Neuronal stem cell (in vitro differentiated cells): Measurements from ENCODE around the gene CLTRN.
A peak's percentile ranks its signal among the peaks of the same experiment; 100 is the strongest.

Experiments
- DNase-seq: peaks from one replicate; pipeline ENCODE4 v3.0.0-alpha.2; 2013; ENCODE audit warnings: low spot score
- H2AFZ ChIP-seq: one replicate; pipeline ENCODE4 v1.6.1; 2013; ENCODE audit warnings: mild to moderate bottlenecking, low read length, inconsistent platforms
- H2AK5ac ChIP-seq: 2 replicates; pipeline ENCODE4 v1.6.1; 2013; ENCODE audit warnings: low read depth, mild to moderate bottlenecking, inconsistent platforms, low read length, moderate library complexity, mixed read lengths
- H2BK120ac ChIP-seq: 2 replicates; pipeline ENCODE4 v1.6.1; 2013; ENCODE audit warnings: low read depth, mild to moderate bottlenecking, inconsistent platforms, low read length, moderate library complexity, mixed read lengths
- H2BK12ac ChIP-seq: one replicate; pipeline ENCODE4 v1.6.1; 2013; ENCODE audit warnings: low read length, inconsistent platforms
- H2BK15ac ChIP-seq: 2 replicates; pipeline ENCODE4 v1.6.1; 2013; ENCODE audit warnings: mild to moderate bottlenecking, low read length, inconsistent platforms, mixed read lengths
- H2BK5ac ChIP-seq: one replicate; pipeline ENCODE4 v1.6.1; 2013; ENCODE audit warnings: inconsistent platforms, mild to moderate bottlenecking, low read length, moderate library complexity
- H3K14ac ChIP-seq: one replicate; pipeline ENCODE4 v1.6.1; 2013; ENCODE audit warnings: low read length, inconsistent platforms
- H3K18ac ChIP-seq: 2 replicates; pipeline ENCODE4 v1.6.1; 2013; ENCODE audit warnings: low read length, inconsistent platforms
- H3K23ac ChIP-seq: 2 replicates; pipeline ENCODE4 v1.6.1; 2013; ENCODE audit warnings: low read depth, mild to moderate bottlenecking, mixed read lengths, low read length, inconsistent platforms; ENCODE audit not compliant: poor library complexity
- H3K27ac ChIP-seq: replicated peaks from 3 replicates; pipeline ENCODE4 v1.5.1; 2013; ENCODE audit warnings: low read length, inconsistent platforms
- H3K27me3 ChIP-seq, 3 experiments: 2 replicates each; pipeline ENCODE4 v1.6.1; 2013; ENCODE audit warnings: low read length in 3 of 3, mild to moderate bottlenecking in 2 of 3, inconsistent platforms in 1 of 3, low read depth in 1 of 3, mixed read lengths in 1 of 3, moderate library complexity in 1 of 3; ENCODE audit not compliant: control insufficient read depth in 3 of 3, insufficient read depth in 3 of 3
- H3K36me3 ChIP-seq, 2 donors: replicated peaks in 1 of 2; 2 replicates each; pipeline ENCODE4 v1.6.1; 2013; ENCODE audit warnings: low read length in 2 of 2; ENCODE audit not compliant: control insufficient read depth in 2 of 2, insufficient read depth in 2 of 2
- H3K4ac ChIP-seq: 2 replicates; pipeline ENCODE4 v1.6.1; 2013; ENCODE audit warnings: inconsistent platforms, mild to moderate bottlenecking, low read length, moderate library complexity
- H3K4me1 ChIP-seq, 2 donors: 1 replicate in 1 of 2; 2 replicates in 1 of 2; pipeline ENCODE4 v1.6.1; 2013; ENCODE audit warnings: low read length in 2 of 2, low read depth in 1 of 2; ENCODE audit not compliant: control insufficient read depth in 2 of 2, insufficient read depth in 1 of 2
- H3K4me2 ChIP-seq: one replicate; pipeline ENCODE4 v1.6.1; 2013; ENCODE audit warnings: mild to moderate bottlenecking, low read length, inconsistent platforms; ENCODE audit not compliant: insufficient read depth, poor library complexity, severe bottlenecking
- H3K4me3 ChIP-seq, 2 donors: 2 replicates each; pipeline ENCODE4 v1.5.1; 2013; ENCODE audit warnings: low read length in 2 of 2, mild to moderate bottlenecking in 2 of 2, inconsistent platforms in 1 of 2, moderate library complexity in 1 of 2
- H3K79me1 ChIP-seq: one replicate; pipeline ENCODE4 v1.6.1; 2013; ENCODE audit warnings: low read depth, mild to moderate bottlenecking, inconsistent platforms, low read length, moderate library complexity
- H3K9ac ChIP-seq: one replicate; pipeline ENCODE4 v1.6.1; 2013; ENCODE audit warnings: mild to moderate bottlenecking, low read depth, low read length, inconsistent platforms; ENCODE audit not compliant: poor library complexity
- H3K9me3 ChIP-seq, 2 donors: replicated peaks in 1 of 2; 2 replicates each; pipeline versions ENCODE3 to v1.6.1; 2013; ENCODE audit warnings: low read length in 2 of 2, mild to moderate bottlenecking in 2 of 2, inconsistent platforms in 1 of 2, low read depth in 1 of 2, mixed read lengths in 1 of 2, moderate library complexity in 1 of 2; ENCODE audit not compliant: control insufficient read depth in 2 of 2, insufficient read depth in 1 of 2
- H4K8ac ChIP-seq: one replicate; pipeline ENCODE4 v1.6.1; 2013; ENCODE audit warnings: low read depth, mild to moderate bottlenecking, inconsistent platforms, low read length, moderate library complexity
- H4K91ac ChIP-seq: one replicate; pipeline ENCODE4 v1.6.1; 2013; ENCODE audit warnings: low read length, low read depth, mild to moderate bottlenecking, inconsistent platforms; ENCODE audit not compliant: poor library complexity
- WGBS, 2 donors: extraction: QIAGEN DNeasy Blood & Tissue Kit; methylation state at CpG; one replicate each; pipeline ENCODE4 v1.1.7; 2013; ENCODE audit warnings: missing lambda C conversion rate in 2 of 2, mixed read lengths in 1 of 2; ENCODE audit not compliant: insufficient read length in 2 of 2, insufficient replicate concordance in 1 of 2; ENCODE audit errors: extremely low coverage in 2 of 2; 5-methylcytosine and 5-hydroxymethylcytosine counted together

Gene CLTRN

GRCh38 chrX:15676886-15677285 is 12.3 kb upstream of the CLTRN start:
- Histone ChIP-seq H3K4me2 (no peak overlapping the region), H3K4me3 (peak overlapping the region in 1 of 2 donors; percentile 66), H3K4ac (no peak overlapping the region), H3K9ac (no peak overlapping the region), H2BK15ac (no peak overlapping the region), H4K8ac (no peak overlapping the region), H2AFZ (no peak overlapping the region), H2BK120ac (no peak overlapping the region), H3K18ac (no peak overlapping the region), H4K91ac (no peak overlapping the region), H2BK5ac (no peak overlapping the region), H3K14ac (no peak overlapping the region), H3K9me3 (no peaks in the 10 kb centered on the region), H3K36me3 (peaks cover 1 to 28% of the 10 kb centered on the region in 2 donors), H3K23ac (no peak overlapping the region), H2BK12ac (no peak overlapping the region), H3K27ac (no peak overlapping the region), H3K27me3 (no peaks in the 10 kb centered on the region), H3K79me1 (no peaks in the 10 kb centered on the region), H3K4me1 (peaks cover 1 to 3% of the 10 kb centered on the region in 2 donors), H2AK5ac (no peak overlapping the region)
- DNase-seq, result no peak
- no CpG with 5 or more reads among the region's 2 CpGs for WGBS, 2 donors

GRCh38 chrX:15675490-15675921 is 10.9 kb upstream of the CLTRN start:
- WGBS, 2 donors, result no CpG with 5 or more reads among the region's 38 CpGs

GRCh38 chrX:15674841-15675489 is 10.4 kb upstream of the CLTRN start:
- Histone ChIP-seq H3K9me3 (no peaks in the 10 kb centered on the region), H2BK5ac (peak overlapping the region; percentile 93), H3K36me3 (peaks cover 0 to 13% of the 10 kb centered on the region in 2 donors), H3K27ac (peak overlapping the region; percentile 95), H3K14ac (no peak overlapping the region), H3K4me3 (peak overlapping the region; percentile 66 to 92), H2AK5ac (no peak overlapping the region), H4K8ac (peak overlapping the region; percentile 17), H3K79me1 (no peaks in the 10 kb centered on the region), H2BK12ac (no peak overlapping the region), H4K91ac (no peak overlapping the region), H3K4ac (no peak overlapping the region), H3K27me3 (no peaks in the 10 kb centered on the region), H3K4me2 (peak overlapping the region; percentile 34), H3K9ac (peak overlapping the region; percentile 95), H3K4me1 (peaks cover 1 to 3% of the 10 kb centered on the region in 2 donors), H2AFZ (peak overlapping the region; percentile 94), H2BK120ac (no peak overlapping the region), H2BK15ac (no peak overlapping the region), H3K23ac (peak overlapping the region; percentile 55), H3K18ac (peak overlapping the region; percentile 99)
- peak; percentile 80 for DNase-seq
- WGBS, 2 donors, result no CpG with 5 or more reads among the region's 49 CpGs

More at GRCh38 chrX:15675490-15675921, 10.9 kb upstream of the CLTRN start:
- Histone ChIP-seq H3K4me1 (peaks cover 1 to 3% of the 10 kb centered on the region in 2 donors), H3K9me3 (no peaks in the 10 kb centered on the region), H3K4me3 (peak overlapping the region; percentile 66 to 92), H2BK5ac (peak overlapping the region; percentile 93), H3K4me2 (peak overlapping the region; percentile 43), H3K4ac (no peak overlapping the region), H3K14ac (no peak overlapping the region), H2AFZ (peak overlapping the region; percentile 94), H2BK15ac (no peak overlapping the region), H3K27me3 (no peaks in the 10 kb centered on the region), H3K27ac (peak overlapping the region; percentile 95), H3K18ac (peak overlapping the region; percentile 99), H3K23ac (peak overlapping the region; percentile 55), H3K9ac (peak overlapping the region; percentile 95), H3K36me3 (peaks cover 0 to 18% of the 10 kb centered on the region in 2 donors), H2BK120ac (no peak overlapping the region), H2AK5ac (no peak overlapping the region), H4K8ac (peak overlapping the region; percentile 17), H3K79me1 (no peaks in the 10 kb centered on the region), H4K91ac (no peak overlapping the region), H2BK12ac (no peak overlapping the region)
- DNase-seq, result peak; percentile 74

- H3K14ac ChIP-seq, result no peak overlapping the region
- H2AK5ac ChIP-seq, result no peak overlapping the region
- H2AFZ ChIP-seq, result peak overlapping the region; percentile 94
- H3K4ac ChIP-seq, result no peak overlapping the region
- H3K9me3 ChIP-seq, result no peaks in the 10 kb centered on the region
- H2BK15ac ChIP-seq, result no peak overlapping the region
- H3K18ac ChIP-seq, result no peak overlapping the region
- peaks cover 1 to 3% of the 10 kb centered on the region in 2 donors for H3K4me1 ChIP-seq
- DNase-seq, result no peak
- peak overlapping the region; percentile 10 for H3K23ac ChIP-seq
- peak overlapping the region; percentile 34 for H3K4me2 ChIP-seq
- H2BK120ac ChIP-seq, result no peak overlapping the region
- no CpG with 5 or more reads among the region's 13 CpGs for WGBS, 2 donors
- peak overlapping the region; percentile 66 to 92 for H3K4me3 ChIP-seq
- H3K27ac ChIP-seq, result peak overlapping the region; percentile 9
- H3K79me1 ChIP-seq, result no peaks in the 10 kb centered on the region
- H2BK12ac ChIP-seq, result no peak overlapping the region
- H2BK5ac ChIP-seq, result no peak overlapping the region
- H3K27me3 ChIP-seq, result no peaks in the 10 kb centered on the region
- H3K36me3 ChIP-seq, result peaks cover 0 to 13% of the 10 kb centered on the region in 2 donors
- H3K9ac ChIP-seq, result peak overlapping the region; percentile 81
- H4K8ac ChIP-seq, result no peak overlapping the region
- no peak overlapping the region for H4K91ac ChIP-seq
These were observed 9.9 kb upstream of the CLTRN start for GRCh38 chrX:15674514-15674840.
